Retinal pigment epithelial cell (primary cell): ENCODE data around the gene TTPAL.
"Not testable (repeated sequence)": the region's sequence is repeated elsewhere in the genome, so short reads cannot be mapped to it uniquely, and the experiment has no call there.

Experiments used
- DNase-seq: peaks from one replicate; pipeline ENCODE4 v3.0.0-alpha.2; 2010; ENCODE audit warnings: low read depth
- H3K4me3 ChIP-seq: 2 replicates; pipeline ENCODE4 v1.5.1; 2011; ENCODE audit warnings: mild to moderate bottlenecking, low read length, control low read depth, moderate library complexity
- TF ChIP-seq, protein P1 (sequence below): conservative IDR thresholded peaks from 2 replicates; pipeline ENCODE4 v1.5.1; 2011; ENCODE audit warnings: low read depth, low read length, control low read depth, inconsistent platforms

The TTPAL gene

DNA sequence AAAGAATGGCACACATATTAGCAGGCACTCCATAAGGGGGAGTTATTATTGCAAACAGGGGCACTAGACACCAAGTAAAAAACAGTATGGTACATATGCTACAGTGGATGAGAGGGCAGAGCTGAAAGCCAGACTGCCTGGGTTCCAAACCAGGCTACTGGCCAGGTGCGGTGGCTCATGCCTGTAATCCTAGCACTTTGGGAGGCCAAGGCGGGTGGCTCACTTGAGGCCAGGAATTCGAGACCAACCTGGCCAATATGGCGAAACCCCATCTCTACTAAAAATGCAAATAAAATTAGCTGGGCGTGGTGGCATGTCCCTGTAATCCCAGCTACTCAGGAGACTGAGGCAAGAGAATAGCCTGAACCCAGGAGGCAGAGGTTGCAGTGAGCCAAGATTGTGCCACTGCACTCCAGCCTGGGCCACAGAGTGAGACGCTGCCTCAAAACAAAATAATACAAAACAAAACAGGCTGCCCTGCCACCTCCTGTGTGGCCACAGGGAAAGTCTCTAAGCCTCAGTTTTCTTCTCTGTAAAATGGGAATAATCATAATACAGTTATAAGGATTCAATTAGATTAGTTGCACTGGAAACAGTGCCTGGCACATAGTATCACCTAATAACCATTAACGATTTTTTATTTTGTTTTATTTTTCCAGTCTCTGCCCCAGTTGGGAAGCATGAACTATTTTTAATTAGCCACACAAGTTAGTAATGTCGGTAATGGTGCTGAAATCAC is 7.5 kb upstream of the TTPAL start:
- no peak overlapping the region for H3K4me3 ChIP-seq
- DNase-seq = no peak
- TF ChIP-seq, protein P1, sequence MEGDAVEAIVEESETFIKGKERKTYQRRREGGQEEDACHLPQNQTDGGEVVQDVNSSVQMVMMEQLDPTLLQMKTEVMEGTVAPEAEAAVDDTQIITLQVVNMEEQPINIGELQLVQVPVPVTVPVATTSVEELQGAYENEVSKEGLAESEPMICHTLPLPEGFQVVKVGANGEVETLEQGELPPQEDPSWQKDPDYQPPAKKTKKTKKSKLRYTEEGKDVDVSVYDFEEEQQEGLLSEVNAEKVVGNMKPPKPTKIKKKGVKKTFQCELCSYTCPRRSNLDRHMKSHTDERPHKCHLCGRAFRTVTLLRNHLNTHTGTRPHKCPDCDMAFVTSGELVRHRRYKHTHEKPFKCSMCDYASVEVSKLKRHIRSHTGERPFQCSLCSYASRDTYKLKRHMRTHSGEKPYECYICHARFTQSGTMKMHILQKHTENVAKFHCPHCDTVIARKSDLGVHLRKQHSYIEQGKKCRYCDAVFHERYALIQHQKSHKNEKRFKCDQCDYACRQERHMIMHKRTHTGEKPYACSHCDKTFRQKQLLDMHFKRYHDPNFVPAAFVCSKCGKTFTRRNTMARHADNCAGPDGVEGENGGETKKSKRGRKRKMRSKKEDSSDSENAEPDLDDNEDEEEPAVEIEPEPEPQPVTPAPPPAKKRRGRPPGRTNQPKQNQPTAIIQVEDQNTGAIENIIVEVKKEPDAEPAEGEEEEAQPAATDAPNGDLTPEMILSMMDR = no peak

DNA sequence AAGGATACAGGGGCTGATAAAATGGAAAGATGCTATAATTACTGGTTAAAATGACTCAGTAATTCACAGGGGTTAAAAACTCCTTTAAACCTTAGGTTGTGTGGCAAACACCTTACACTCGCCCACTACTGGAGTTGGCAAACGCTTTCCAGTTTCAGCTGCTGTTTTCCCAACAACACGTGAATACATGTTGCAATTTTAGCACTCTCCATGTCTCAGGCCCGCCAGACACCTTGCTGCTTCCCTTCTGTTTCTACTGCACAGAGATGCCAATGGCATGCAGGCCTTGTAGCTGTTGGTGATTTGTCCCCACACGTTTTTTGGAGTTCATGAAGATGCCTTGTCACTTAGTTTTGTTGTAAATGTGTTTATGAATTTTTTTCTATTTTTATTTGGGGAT is 5.3 kb upstream of the TTPAL start:
- H3K4me3 ChIP-seq = no peak overlapping the region
- no peak for DNase-seq
- TF ChIP-seq, protein P1 = no peak

DNA sequence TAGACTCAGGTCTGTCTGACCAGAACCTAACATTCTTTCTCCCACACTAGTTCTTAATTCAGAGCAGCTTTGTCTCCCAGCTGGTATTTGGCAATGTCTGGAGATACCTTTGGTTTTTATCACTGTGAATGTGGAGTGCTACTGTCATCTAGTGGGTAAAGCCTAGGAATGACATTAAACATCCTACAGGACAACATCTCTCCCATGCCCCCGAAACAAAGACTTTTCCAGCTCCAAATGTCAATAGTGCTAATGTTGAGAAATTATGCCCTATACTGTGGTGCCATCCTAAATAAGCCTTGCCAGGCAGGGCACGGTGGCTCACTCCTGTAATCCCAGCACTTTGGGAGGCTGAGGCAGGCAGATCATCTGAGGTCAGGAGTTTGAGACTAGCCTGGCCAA is 4.2 kb upstream of the TTPAL start:
- TF ChIP-seq, protein P1 = peak; percentile 48
- no peak for DNase-seq
- H3K4me3 ChIP-seq = no peak overlapping the region

DNA sequence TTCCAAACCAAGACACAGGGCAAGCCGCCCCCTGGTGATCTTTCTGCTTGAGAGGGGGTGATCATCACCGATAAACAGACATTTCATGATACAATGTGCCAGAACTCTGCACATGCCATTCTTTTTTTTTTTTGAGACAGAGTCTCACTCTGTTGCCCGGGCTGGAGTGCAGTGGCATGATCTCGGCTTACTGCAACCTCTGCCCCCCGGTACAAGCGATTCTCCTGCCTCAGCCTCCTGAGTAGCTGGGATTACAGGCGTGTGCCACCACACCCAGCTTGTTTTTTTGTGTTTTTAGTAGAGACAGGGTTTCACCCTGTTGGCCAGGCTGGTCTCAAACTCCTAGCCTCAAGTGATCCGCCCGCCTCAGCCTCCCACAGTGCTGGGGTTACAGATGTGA is 3.4 kb upstream of the TTPAL start:
- H3K4me3 ChIP-seq, DNase-seq: not testable (repeated sequence)

DNA sequence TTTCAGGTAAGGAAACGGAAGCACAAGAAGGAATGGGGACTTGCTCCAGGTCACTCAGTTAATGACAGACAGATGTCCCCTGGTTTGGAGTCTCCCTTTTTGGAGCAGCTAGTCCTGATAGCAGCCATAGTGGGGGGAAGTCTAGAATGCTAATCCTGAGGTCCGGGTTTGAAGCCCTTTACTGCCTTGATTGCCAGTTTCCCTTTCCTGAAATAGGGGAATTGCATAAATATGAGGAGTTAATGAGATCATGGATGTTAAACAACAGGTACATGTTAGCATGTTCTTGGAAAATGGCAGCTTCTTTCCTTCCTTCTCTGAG is 341 bp upstream of the TTPAL start:
- DNase-seq = no peak
- peak overlapping the region; percentile 92 for H3K4me3 ChIP-seq
- TF ChIP-seq, protein P1 = no peak

DNA sequence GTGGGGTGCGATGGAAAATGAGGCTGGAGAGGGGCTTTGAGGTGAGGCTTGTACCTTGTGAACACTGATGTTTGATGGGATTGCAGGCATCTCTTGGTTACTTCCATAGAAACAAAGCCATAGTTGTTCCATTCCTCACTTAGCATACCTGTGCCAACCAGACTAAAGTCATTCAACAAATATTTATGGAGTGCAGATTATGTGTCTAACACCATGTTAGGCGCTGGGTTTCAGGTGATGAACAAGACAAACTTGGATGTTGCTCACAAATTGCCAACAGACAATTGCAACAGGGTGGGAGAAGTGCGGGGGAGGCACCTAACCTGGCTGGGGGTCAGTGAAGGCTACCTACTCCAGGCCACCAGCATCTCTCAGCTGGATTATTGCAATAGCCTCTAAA is 1.5 kb downstream of the TTPAL start:
- H3K4me3 ChIP-seq = no peak overlapping the region
- no peak for DNase-seq
- TF ChIP-seq, protein P1 = no peak

DNA sequence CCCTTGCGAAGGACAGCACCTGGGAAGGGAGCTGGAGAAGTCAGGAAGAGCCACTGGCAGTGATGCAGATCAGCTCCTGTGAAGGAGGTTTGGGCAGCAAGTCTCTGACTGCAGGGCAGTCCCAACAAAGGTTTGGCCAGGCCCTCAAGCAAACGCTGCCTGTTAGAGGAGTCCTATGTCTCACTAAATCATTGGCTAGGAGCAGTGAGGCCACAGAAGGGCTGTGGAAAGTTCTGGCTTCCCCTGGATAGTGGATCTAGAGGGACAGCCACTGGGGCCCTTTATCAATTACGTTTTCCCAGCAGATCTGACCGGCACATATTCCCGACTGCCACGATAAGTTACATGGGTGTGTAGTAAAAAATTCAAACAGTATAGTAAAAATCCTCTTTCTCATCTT is 2.5 kb downstream of the TTPAL start:
- no peak for DNase-seq
- TF ChIP-seq, protein P1 = no peak
- no peak overlapping the region for H3K4me3 ChIP-seq
